Fibroblast of skin of left quadriceps (primary cell): ENCODE data around the gene ADGRL3.

Experiments used
- DNase-seq, 2 experiments: peaks; one replicate each; pipeline ENCODE4 v3.0.0-alpha.2; 2013; ENCODE audit warnings: low read depth in 2 of 2

Gene ADGRL3

DNA sequence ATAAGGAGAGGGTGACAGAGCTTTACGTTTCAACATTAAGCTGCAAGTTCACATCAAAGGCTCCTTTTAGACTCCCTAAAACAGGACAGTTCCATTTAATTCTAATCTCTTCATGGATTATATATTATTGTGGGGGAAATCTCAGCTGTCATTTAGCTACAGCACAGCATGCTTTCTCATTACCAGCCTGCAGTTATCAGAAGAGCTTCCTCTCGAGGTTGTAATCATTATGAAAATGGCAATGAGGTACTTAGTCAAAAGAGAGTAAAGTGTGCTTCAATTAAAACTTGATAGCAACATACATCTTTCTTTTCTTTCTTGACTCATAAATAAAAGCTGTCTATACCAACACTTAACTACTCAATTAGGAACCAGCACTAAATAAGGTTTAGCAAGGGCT lies 896.8 kb downstream of the ADGRL3 start:
- no peak for DNase-seq

DNA sequence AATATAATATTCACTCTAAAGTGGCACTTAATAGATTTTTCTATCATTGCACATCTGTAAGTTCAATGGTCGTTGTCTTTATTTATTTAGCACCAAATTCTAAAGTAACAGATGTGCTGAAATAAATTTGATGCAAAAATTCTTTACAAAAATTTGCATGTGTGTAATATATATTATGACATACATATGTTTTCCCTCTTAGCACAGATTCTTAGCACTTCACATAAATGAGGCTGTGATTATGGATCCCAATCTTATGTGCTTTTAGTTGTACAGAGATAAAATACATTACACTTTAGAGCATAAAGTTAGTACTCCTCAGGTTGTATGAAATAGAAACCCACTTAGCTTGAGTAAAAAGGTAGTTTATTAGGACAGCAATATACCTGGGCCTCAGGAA lies 915.1 kb downstream of the ADGRL3 start:
- no peak for DNase-seq

DNA sequence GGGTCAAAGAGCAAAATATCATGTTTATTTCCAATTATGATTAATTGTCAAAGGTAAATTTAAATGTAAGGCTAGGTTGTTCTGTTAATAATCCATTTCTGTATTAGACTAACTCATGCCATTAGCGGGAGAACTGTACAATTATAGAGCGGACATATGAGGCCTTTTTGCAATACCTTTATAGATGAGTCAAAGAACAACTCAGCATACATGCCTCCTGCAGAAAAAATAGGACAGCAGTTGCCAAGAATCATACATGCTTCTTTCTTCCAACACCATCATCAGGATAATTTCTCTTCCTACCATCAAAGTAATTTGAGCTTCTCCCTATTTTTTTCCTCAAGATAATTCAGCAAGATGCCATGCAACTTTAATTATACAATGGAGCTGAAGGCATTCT lies 917.8 kb downstream of the ADGRL3 start:
- no peak for DNase-seq

DNA sequence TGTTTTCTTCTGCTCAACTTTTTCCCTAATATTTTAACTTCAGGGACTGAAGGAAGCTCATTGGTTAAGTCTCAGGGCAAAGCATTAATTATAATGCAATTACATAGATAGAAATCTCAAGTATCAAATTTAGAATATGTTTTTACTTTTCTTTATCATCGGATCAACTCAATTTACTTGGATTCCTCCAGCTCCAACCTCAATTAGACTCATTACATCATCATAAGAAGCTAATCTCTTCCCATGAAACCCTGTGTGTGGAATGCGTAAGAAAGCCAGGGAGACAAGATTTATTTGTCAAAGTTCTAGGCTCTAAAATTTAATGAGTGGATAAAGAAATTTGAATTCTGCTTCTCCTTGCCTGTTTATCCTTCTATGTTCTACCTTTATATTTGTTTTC lies 918.4 kb downstream of the ADGRL3 start:
- DNase-seq = no peak

DNA sequence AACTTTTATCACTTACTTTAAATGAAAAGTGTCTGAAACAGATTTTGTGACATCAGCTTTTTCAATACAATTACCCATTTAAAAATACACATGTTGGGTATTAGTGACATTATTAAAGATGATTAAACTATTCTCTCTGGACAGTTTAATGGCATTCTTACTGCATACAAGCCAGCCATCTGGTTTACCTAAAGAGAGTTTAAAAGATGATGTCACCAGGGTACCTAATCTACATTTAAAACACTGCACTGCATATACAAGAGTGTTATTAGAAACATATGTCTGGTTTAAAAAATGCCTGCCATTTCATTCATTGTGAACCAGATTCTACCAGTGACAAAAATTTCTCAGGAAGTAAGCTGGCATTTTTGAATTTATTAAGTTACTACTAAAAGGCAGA lies 919.1 kb downstream of the ADGRL3 start:
- peak in 1 of 2 experiments; percentile 20 for DNase-seq

DNA sequence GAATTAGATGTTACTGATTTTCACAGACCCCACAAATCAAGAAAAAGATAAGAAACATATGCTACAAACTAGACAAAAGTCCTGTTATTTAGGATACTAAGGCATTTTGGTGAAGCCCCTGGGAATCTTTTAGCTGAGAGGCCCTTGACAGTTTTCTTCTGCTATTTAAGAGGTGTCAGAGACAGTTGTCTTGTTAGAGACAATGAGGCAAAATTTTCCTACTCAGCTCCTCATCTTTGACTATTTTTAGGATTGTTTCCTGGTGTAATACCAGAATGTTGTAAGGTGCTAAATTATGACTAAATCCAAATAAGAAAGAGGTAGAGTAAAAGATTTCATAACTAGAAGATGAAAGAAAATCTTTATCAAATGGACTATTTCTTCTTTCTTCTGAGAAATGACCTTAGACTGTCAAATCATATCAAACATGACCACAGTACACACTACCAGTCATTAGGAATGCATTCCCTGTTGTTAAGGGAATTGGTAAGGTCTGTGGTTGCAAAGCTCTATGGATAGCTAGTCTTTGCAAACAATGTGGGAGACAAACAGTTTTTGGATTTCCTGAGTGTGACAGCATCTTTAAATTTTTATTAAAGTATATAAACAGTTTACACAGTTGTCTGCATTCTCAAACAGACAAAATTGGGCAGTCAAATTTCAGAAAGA lies 926.1 kb downstream of the ADGRL3 start:
- DNase-seq = no peak
